HG03571 (cell line): ENCODE measurements around the gene TSPOAP1.

Experiments
- ATAC-seq: cut with Tn5 transposase; IDR thresholded peaks from one replicate; pipeline ENCODE4 v1.9.1; 2021; ENCODE audit not compliant: unreplicated experiment

The TSPOAP1 gene

GRCh38 chr17:58318627-58319172 is 9.9 kb downstream of the TSPOAP1 start:
- no peak for ATAC-seq

- ATAC-seq = no peak
These were observed 10.5 kb downstream of the TSPOAP1 start for GRCh38 chr17:58318065-58318481.

- no peak for ATAC-seq
These were observed 11.1 kb downstream of the TSPOAP1 start for GRCh38 chr17:58317421-58318064.

GRCh38 chr17:58316260-58316960 is 12.2 kb downstream of the TSPOAP1 start:
- no peak for ATAC-seq

GRCh38 chr17:58315750-58316149 is 12.8 kb downstream of the TSPOAP1 start:
- ATAC-seq = no peak

- ATAC-seq = no peak
These were observed 13.3 kb downstream of the TSPOAP1 start for GRCh38 chr17:58315281-58315711.

- ATAC-seq = no peak
These were observed 13.9 kb downstream of the TSPOAP1 start for GRCh38 chr17:58314706-58315015.

GRCh38 chr17:58313815-58314705 is 14.5 kb downstream of the TSPOAP1 start:
- ATAC-seq = no peak

GRCh38 chr17:58312829-58313228 is 15.8 kb downstream of the TSPOAP1 start:
- no peak for ATAC-seq

- ATAC-seq = no peak
These were observed 16.5 kb downstream of the TSPOAP1 start for GRCh38 chr17:58312021-58312630.

GRCh38 chr17:58311429-58311894 is 17.1 kb downstream of the TSPOAP1 start:
- no peak for ATAC-seq

- ATAC-seq = no peak
These were observed 17.8 kb downstream of the TSPOAP1 start for GRCh38 chr17:58310511-58311428.

GRCh38 chr17:58309918-58310259 is 18.7 kb downstream of the TSPOAP1 start:
- no peak for ATAC-seq

- ATAC-seq = no peak
These were observed 19.3 kb downstream of the TSPOAP1 start for GRCh38 chr17:58308985-58309917.

- ATAC-seq = no peak
These were observed 20.2 kb downstream of the TSPOAP1 start for GRCh38 chr17:58308173-58308984.

GRCh38 chr17:58307468-58308172 is 21.0 kb downstream of the TSPOAP1 start:
- ATAC-seq = no peak

- no peak for ATAC-seq
These were observed 22.3 kb downstream of the TSPOAP1 start for GRCh38 chr17:58306131-58306951.
